Measurements from ENCODE around the gene UQCC2.

UQCC2 gene

GRCh38 chr6:33716379-33716778, 4.9 kb upstream of the UQCC2 start:
- H2AFZ ChIP-seq (ENCODE audit: low read depth, low read length): no peak overlapping the region
- no peak overlapping the region for H3K4me3 ChIP-seq (ENCODE audit: insufficient read depth in 1 of 2, low read depth in 1 of 2, low read length in 2 of 2)
- no peaks in the 10 kb centered on the region for H3K36me3 ChIP-seq (ENCODE audit: control insufficient read depth in 1 of 2, insufficient read depth in 2 of 2, low read depth in 1 of 2, low read length in 2 of 2)
- H4K8ac ChIP-seq (ENCODE audit: low read length): no peak overlapping the region
- no peaks in the 10 kb centered on the region for H3K9me3 ChIP-seq (ENCODE audit: control insufficient read depth, low read length)
- 83% methylated on average over 7 of the region's 7 CpGs for WGBS
- no peak overlapping the region for H2AK5ac ChIP-seq (ENCODE audit: low read length, severe bottlenecking)
- DNase-seq: no peak
- H4K91ac ChIP-seq (ENCODE audit: low read length): no peak overlapping the region
- no peak overlapping the region for H2BK15ac ChIP-seq (ENCODE audit: low read depth, poor library complexity, severe bottlenecking)
- no peak overlapping the region for H2BK12ac ChIP-seq (ENCODE audit: low read length in 2 of 2)
- no peak overlapping the region for H3K18ac ChIP-seq (ENCODE audit: low read depth in 1 of 2, low read length in 2 of 2)
- H2BK5ac ChIP-seq (ENCODE audit: low read depth, low read length, poor library complexity, severe bottlenecking): no peak overlapping the region
- H3K23ac ChIP-seq (ENCODE audit: low read length in 2 of 2): no peak overlapping the region
- H3K4me2 ChIP-seq (ENCODE audit: low read length, poor library complexity, severe bottlenecking): no peak overlapping the region
- H3K9ac ChIP-seq (ENCODE audit: low read length): no peak overlapping the region
- H3K4me1 ChIP-seq (ENCODE audit: control insufficient read depth, insufficient read depth, low read depth, low read length): peaks cover 2% of the 10 kb centered on the region
- no peak overlapping the region for H3K14ac ChIP-seq (ENCODE audit: low read length in 2 of 2)
- H3K27me3 ChIP-seq (ENCODE audit: control insufficient read depth in 1 of 2, insufficient read depth in 1 of 2, low read length in 2 of 2): peaks cover 8 to 22% of the 10 kb centered on the region in 2 experiments
- H2BK120ac ChIP-seq (ENCODE audit: low read depth, low read length): no peak overlapping the region
- no peaks in the 10 kb centered on the region for H3K79me1 ChIP-seq (replicated peaks; ENCODE audit: low read length, poor library complexity, severe bottlenecking)
- H3K27ac ChIP-seq (ENCODE audit: low read length, poor library complexity, severe bottlenecking): no peak overlapping the region
- no peak overlapping the region for H3K4ac ChIP-seq (ENCODE audit: low read depth in 1 of 2, low read length in 2 of 2)

- peaks cover 13% of the 10 kb centered on the region for H3K79me1 ChIP-seq (replicated peaks; ENCODE audit: low read length, poor library complexity, severe bottlenecking)
- 84% methylated on average over 6 of the region's 7 CpGs for WGBS
Measured at GRCh38 chr6:33714385-33715040, 3.0 kb upstream of the UQCC2 start.

GRCh38 chr6:33713786-33714185, 2.3 kb upstream of the UQCC2 start:
- H3K4me2 ChIP-seq (ENCODE audit: low read length, poor library complexity, severe bottlenecking): no peak overlapping the region
- peaks cover 2 to 4% of the 10 kb centered on the region in 2 experiments for H3K27me3 ChIP-seq (ENCODE audit: control insufficient read depth in 1 of 2, insufficient read depth in 1 of 2, low read length in 2 of 2)
- peaks cover 16% of the 10 kb centered on the region for H3K79me1 ChIP-seq (replicated peaks; ENCODE audit: low read length, poor library complexity, severe bottlenecking)
- H2BK12ac ChIP-seq (ENCODE audit: low read length in 2 of 2): no peak overlapping the region
- H3K4me3 ChIP-seq (ENCODE audit: insufficient read depth in 1 of 2, low read depth in 1 of 2, low read length in 2 of 2): no peak overlapping the region
- no peak overlapping the region for H2AFZ ChIP-seq (ENCODE audit: low read depth, low read length)
- no peak overlapping the region for H2BK120ac ChIP-seq (ENCODE audit: low read depth, low read length)
- H3K4me1 ChIP-seq (ENCODE audit: control insufficient read depth, insufficient read depth, low read depth, low read length): peaks cover 10% of the 10 kb centered on the region
- H2AK5ac ChIP-seq (ENCODE audit: low read length, severe bottlenecking): no peak overlapping the region
- H2BK5ac ChIP-seq (ENCODE audit: low read depth, low read length, poor library complexity, severe bottlenecking): no peak overlapping the region
- no peak overlapping the region for H2BK15ac ChIP-seq (ENCODE audit: low read depth, poor library complexity, severe bottlenecking)
- H3K9ac ChIP-seq (ENCODE audit: low read length): no peak overlapping the region
- peaks cover 3 to 18% of the 10 kb centered on the region in 2 experiments for H3K36me3 ChIP-seq (ENCODE audit: control insufficient read depth in 1 of 2, insufficient read depth in 2 of 2, low read depth in 1 of 2, low read length in 2 of 2)
- H3K14ac ChIP-seq (ENCODE audit: low read length in 2 of 2): no peak overlapping the region
- H4K8ac ChIP-seq (ENCODE audit: low read length): no peak overlapping the region
- H3K27ac ChIP-seq (ENCODE audit: low read length, poor library complexity, severe bottlenecking): no peak overlapping the region
- no peak overlapping the region for H3K23ac ChIP-seq (ENCODE audit: low read length in 2 of 2)
- 96% methylated on average over 2 of the region's 2 CpGs for WGBS
- H3K4ac ChIP-seq (ENCODE audit: low read depth in 1 of 2, low read length in 2 of 2): no peak overlapping the region
- DNase-seq: no peak
- H3K18ac ChIP-seq (ENCODE audit: low read depth in 1 of 2, low read length in 2 of 2): no peak overlapping the region
- H3K9me3 ChIP-seq (ENCODE audit: control insufficient read depth, low read length): no peaks in the 10 kb centered on the region
- no peak overlapping the region for H4K91ac ChIP-seq (ENCODE audit: low read length)

More at GRCh38 chr6:33714385-33715040, 3.0 kb upstream of the UQCC2 start:
- Histone ChIP-seq H3K36me3 (ENCODE audit: control insufficient read depth in 1 of 2, insufficient read depth in 2 of 2, low read depth in 1 of 2, low read length in 2 of 2) (peaks cover 0 to 11% of the 10 kb centered on the region in 2 experiments), H3K4me1 (ENCODE audit: control insufficient read depth, insufficient read depth, low read depth, low read length) (peaks cover 9% of the 10 kb centered on the region), H3K9me3 (ENCODE audit: control insufficient read depth, low read length) (no peaks in the 10 kb centered on the region), H2BK12ac (ENCODE audit: low read length in 2 of 2) (no peak overlapping the region), H3K14ac (ENCODE audit: low read length in 2 of 2) (no peak overlapping the region), H2BK5ac (ENCODE audit: low read depth, low read length, poor library complexity, severe bottlenecking) (no peak overlapping the region), H2BK120ac (ENCODE audit: low read depth, low read length) (no peak overlapping the region), H3K9ac (ENCODE audit: low read length) (no peak overlapping the region), H4K91ac (ENCODE audit: low read length) (no peak overlapping the region), H3K27ac (ENCODE audit: low read length, poor library complexity, severe bottlenecking) (no peak overlapping the region), H3K23ac (ENCODE audit: low read length in 2 of 2) (no peak overlapping the region), H2AK5ac (ENCODE audit: low read length, severe bottlenecking) (no peak overlapping the region), H3K4ac (ENCODE audit: low read depth in 1 of 2, low read length in 2 of 2) (no peak overlapping the region), H3K27me3 (ENCODE audit: control insufficient read depth in 1 of 2, insufficient read depth in 1 of 2, low read length in 2 of 2) (peaks cover 8 to 9% of the 10 kb centered on the region in 2 experiments), H4K8ac (ENCODE audit: low read length) (no peak overlapping the region), H3K18ac (ENCODE audit: low read depth in 1 of 2, low read length in 2 of 2) (no peak overlapping the region), H3K4me3 (ENCODE audit: insufficient read depth in 1 of 2, low read depth in 1 of 2, low read length in 2 of 2) (no peak overlapping the region), H3K4me2 (ENCODE audit: low read length, poor library complexity, severe bottlenecking) (no peak overlapping the region), H2BK15ac (ENCODE audit: low read depth, poor library complexity, severe bottlenecking) (no peak overlapping the region), H2AFZ (ENCODE audit: low read depth, low read length) (no peak overlapping the region)
- no peak for DNase-seq

GRCh38 chr6:33712914-33713313, 1.4 kb upstream of the UQCC2 start:
- Histone ChIP-seq H3K4me2 (ENCODE audit: low read length, poor library complexity, severe bottlenecking) (no peak overlapping the region), H2BK12ac (ENCODE audit: low read length in 2 of 2) (no peak overlapping the region), H3K79me1 (replicated peaks; ENCODE audit: low read length, poor library complexity, severe bottlenecking) (peaks cover 24% of the 10 kb centered on the region), H3K27ac (ENCODE audit: low read length, poor library complexity, severe bottlenecking) (no peak overlapping the region), H3K23ac (ENCODE audit: low read length in 2 of 2) (no peak overlapping the region), H2BK15ac (ENCODE audit: low read depth, poor library complexity, severe bottlenecking) (no peak overlapping the region), H3K4ac (ENCODE audit: low read depth in 1 of 2, low read length in 2 of 2) (no peak overlapping the region), H4K8ac (ENCODE audit: low read length) (no peak overlapping the region), H3K9me3 (ENCODE audit: control insufficient read depth, low read length) (no peaks in the 10 kb centered on the region), H2BK5ac (ENCODE audit: low read depth, low read length, poor library complexity, severe bottlenecking) (no peak overlapping the region), H2AK5ac (ENCODE audit: low read length, severe bottlenecking) (no peak overlapping the region), H3K27me3 (ENCODE audit: control insufficient read depth in 1 of 2, insufficient read depth in 1 of 2, low read length in 2 of 2) (no peaks in the 10 kb centered on the region), H3K9ac (ENCODE audit: low read length) (no peak overlapping the region), H2AFZ (ENCODE audit: low read depth, low read length) (no peak overlapping the region), H3K14ac (ENCODE audit: low read length in 2 of 2) (no peak overlapping the region), H3K4me3 (ENCODE audit: insufficient read depth in 1 of 2, low read depth in 1 of 2, low read length in 2 of 2) (no peak overlapping the region), H3K4me1 (ENCODE audit: control insufficient read depth, insufficient read depth, low read depth, low read length) (peaks cover 10% of the 10 kb centered on the region), H3K18ac (ENCODE audit: low read depth in 1 of 2, low read length in 2 of 2) (no peak overlapping the region), H3K36me3 (ENCODE audit: control insufficient read depth in 1 of 2, insufficient read depth in 2 of 2, low read depth in 1 of 2, low read length in 2 of 2) (peaks cover 11 to 27% of the 10 kb centered on the region in 2 experiments), H4K91ac (ENCODE audit: low read length) (no peak overlapping the region), H2BK120ac (ENCODE audit: low read depth, low read length) (no peak overlapping the region)
- no peak for DNase-seq
- WGBS: 100% methylated on average over 1 of the region's 3 CpGs

Measured in mesenchymal stem cell (in vitro differentiated cells and primary cell).